Measurements from ENCODE around the gene C1QTNF1. TPM values are rescaled to one million over a fixed set of nuclear protein-coding genes. Genes with fewer than 3 reads are reported as not detected.
"Not testable (repeated sequence)": the region's sequence is repeated elsewhere in the genome, so short reads cannot be mapped to it uniquely, and the experiment has no call there.

C1QTNF1 gene
- total RNA-seq, 2 experiments from 2014 or later, result not detected

DNA sequence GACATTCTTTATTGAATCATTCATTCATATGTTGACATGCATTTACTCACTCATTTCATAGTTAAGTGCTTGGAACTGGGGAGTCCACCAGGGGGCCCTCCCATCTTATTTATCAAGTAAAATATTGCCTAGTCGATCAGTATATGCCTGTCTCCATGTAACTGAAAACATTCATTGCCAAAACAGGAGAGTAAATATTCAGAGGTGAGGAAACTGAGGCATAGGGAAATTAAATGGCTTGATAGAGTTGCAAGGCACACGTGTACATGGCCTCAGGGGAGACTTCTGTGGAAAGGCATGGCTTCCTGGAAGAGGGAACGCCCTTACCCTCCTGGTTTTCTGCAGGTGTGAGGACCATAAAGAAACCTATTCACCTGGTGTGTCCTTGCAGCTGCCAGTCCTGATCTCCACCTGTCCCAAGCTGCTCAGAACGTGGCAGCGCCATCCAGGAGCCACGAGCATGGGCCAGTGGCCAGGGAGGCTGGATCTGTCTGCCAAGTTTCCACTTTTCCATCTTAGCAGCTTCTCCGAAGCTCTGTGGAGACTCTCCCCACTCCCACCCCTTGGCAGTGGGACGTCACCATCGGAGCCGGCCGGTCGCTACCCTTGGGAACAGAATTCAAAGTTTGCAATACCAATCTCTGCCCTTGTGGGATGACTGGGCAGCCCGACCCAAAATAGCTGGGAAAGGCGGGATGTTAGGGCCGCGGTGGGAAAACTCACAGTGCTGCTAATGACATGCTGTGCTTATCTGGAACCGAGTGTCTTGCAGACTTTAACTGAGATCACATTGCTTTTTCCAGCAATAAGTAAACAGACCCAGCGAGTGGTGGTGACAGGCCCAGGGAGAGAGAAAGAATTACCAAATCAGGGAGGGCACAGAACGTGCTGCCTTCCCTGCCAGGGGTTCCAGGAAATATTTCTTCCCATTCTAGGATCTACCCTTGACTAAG is 4.1 kb upstream of the C1QTNF1 start:
- intact Hi-C loops (cut with DNase I, micrococcal nuclease), result loop anchor here (1.0 to 2.0 kb wide), 2 partner anchors 22 to 373 kb away; no protein-coding TSS in a partner anchor
- H3K9me3 ChIP-seq (ENCODE audit: control insufficient read depth in 1 of 2, insufficient read depth in 1 of 2, low read length in 2 of 2), result peaks cover 0 to 5% of the 10 kb centered on the region in 2 experiments
- no peak overlapping the region for H3K27ac ChIP-seq (ENCODE audit: low read depth in 1 of 2, low read length in 2 of 2)
- H3K27me3 ChIP-seq (ENCODE audit: control insufficient read depth in 1 of 2, insufficient read depth in 2 of 2, low read length in 2 of 2), result peaks cover 11 to 15% of the 10 kb centered on the region in 2 experiments
- no peaks in the 10 kb centered on the region for H3K36me3 ChIP-seq (ENCODE audit: insufficient read depth, low read length)
- ChIA-PET POLR2A (no interaction called here), CTCF (no interaction called here)
- H3K9me3 Mint-ChIP-seq, result no peaks in the 10 kb centered on the region
- TF ChIP-seq, protein P1, sequence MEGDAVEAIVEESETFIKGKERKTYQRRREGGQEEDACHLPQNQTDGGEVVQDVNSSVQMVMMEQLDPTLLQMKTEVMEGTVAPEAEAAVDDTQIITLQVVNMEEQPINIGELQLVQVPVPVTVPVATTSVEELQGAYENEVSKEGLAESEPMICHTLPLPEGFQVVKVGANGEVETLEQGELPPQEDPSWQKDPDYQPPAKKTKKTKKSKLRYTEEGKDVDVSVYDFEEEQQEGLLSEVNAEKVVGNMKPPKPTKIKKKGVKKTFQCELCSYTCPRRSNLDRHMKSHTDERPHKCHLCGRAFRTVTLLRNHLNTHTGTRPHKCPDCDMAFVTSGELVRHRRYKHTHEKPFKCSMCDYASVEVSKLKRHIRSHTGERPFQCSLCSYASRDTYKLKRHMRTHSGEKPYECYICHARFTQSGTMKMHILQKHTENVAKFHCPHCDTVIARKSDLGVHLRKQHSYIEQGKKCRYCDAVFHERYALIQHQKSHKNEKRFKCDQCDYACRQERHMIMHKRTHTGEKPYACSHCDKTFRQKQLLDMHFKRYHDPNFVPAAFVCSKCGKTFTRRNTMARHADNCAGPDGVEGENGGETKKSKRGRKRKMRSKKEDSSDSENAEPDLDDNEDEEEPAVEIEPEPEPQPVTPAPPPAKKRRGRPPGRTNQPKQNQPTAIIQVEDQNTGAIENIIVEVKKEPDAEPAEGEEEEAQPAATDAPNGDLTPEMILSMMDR (IDR thresholded peaks at IDR 0.05), result peak; percentile 67
- peaks cover 8% of the 10 kb centered on the region for H3K4me1 Mint-ChIP-seq (ENCODE audit: low read depth)
- H3K27ac Mint-ChIP-seq, result no peak overlapping the region
- H3K27me3 Mint-ChIP-seq, result peaks cover 41% of the 10 kb centered on the region
- H3K4me1 ChIP-seq (ENCODE audit: insufficient read depth, low read length), result peaks cover 15% of the 10 kb centered on the region
- H3K36me3 Mint-ChIP-seq (ENCODE audit: low read depth), result no peaks in the 10 kb centered on the region
- peak overlapping the region; percentile 18 for H3K4me3 Mint-ChIP-seq
- ATAC-seq (ENCODE audit: poor library complexity) (peak; percentile 56), DNase-seq (peak in 13 of 14 experiments; percentile 26 to 74 (median 39))
- H3K4me3 ChIP-seq (ENCODE audit: low read length), result no peak overlapping the region

DNA sequence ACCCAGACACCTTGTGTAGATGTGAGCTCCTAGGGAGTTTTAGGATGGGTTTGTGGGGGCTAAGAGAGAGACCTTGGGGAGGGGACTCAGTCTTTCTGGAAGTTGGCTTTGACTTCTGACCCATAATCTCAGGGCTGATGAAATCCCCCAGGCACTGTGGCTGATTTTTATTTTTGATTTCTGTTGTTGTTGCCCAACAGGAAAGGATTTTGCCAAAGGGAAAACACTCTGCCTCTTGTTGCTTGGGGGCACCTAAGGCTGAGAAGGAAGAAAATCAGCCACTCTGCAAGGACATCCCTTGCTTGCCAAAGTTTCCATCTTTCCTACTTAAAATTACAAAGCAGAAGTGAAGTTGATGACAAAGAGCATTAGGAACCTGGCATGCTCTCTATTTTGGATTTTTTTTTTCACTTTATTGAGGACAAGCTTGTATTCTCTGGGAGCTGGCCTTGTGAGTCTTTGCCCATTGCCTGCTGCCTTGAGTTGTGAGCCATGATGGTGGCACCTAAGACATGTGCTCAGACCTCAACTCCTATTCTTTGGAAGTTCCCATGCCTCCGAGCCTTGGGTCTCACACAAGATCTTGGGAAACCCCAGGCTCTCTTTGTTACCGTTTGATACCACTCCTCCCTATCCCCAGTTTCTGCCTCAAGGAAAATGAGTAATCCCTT is 3.2 kb upstream of the C1QTNF1 start:
- ATAC-seq (ENCODE audit: poor library complexity) (no peak), DNase-seq (no peak)
- H3K36me3 Mint-ChIP-seq (ENCODE audit: low read depth), result no peaks in the 10 kb centered on the region
- ChIA-PET CTCF (no interaction called here), POLR2A (no interaction called here)
- Histone ChIP-seq H3K27me3 (ENCODE audit: control insufficient read depth in 1 of 2, insufficient read depth in 2 of 2, low read length in 2 of 2) (peaks cover 17 to 20% of the 10 kb centered on the region in 2 experiments), H3K36me3 (ENCODE audit: insufficient read depth, low read length) (no peaks in the 10 kb centered on the region), H3K27ac (ENCODE audit: low read depth in 1 of 2, low read length in 2 of 2) (no peak overlapping the region), H3K4me3 (ENCODE audit: low read length) (no peak overlapping the region), H3K9me3 (ENCODE audit: control insufficient read depth in 1 of 2, insufficient read depth in 1 of 2, low read length in 2 of 2) (peaks cover 0 to under 1% of the 10 kb centered on the region in 2 experiments), H3K4me1 (ENCODE audit: insufficient read depth, low read length) (peaks cover 18% of the 10 kb centered on the region)
- H3K9me3 Mint-ChIP-seq, result no peaks in the 10 kb centered on the region
- H3K27me3 Mint-ChIP-seq, result peaks cover 49% of the 10 kb centered on the region
- intact Hi-C loops (cut with DNase I, micrococcal nuclease), result loop anchor here in 1 of 2 experiments (2.0 kb wide), 1 partner anchor 372 kb away; no protein-coding TSS in a partner anchor
- TF ChIP-seq, protein P1 (IDR thresholded peaks at IDR 0.05), result no peak
- no peak overlapping the region for H3K4me3 Mint-ChIP-seq
- no peak overlapping the region for H3K27ac Mint-ChIP-seq
- peaks cover 8% of the 10 kb centered on the region for H3K4me1 Mint-ChIP-seq (ENCODE audit: low read depth)

DNA sequence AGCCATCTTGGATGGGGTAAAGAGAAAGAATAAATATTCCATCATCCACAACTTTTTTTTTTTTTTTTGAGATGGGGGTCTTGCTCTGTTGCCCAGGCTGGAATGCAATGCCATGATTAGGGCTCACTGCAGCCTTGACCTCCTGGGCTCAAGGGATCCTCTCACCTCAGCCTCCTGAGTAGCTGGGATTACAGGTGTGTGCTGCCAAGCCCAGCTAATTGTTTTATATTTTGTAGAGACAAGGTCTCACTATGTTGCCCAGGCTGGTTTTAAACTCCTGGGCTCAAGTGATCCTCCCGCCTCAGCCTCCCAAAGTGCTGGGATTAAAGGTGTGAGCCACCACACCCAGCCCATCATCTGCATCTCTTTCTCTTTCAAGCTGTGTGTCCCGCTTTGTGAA is 2.0 kb upstream of the C1QTNF1 start:
- H3K27ac Mint-ChIP-seq; H3K36me3 ChIP-seq (ENCODE audit: insufficient read depth, low read length); DNase-seq; H3K9me3 ChIP-seq (ENCODE audit: control insufficient read depth in 1 of 2, insufficient read depth in 1 of 2, low read length in 2 of 2); H3K4me3 Mint-ChIP-seq; H3K27ac ChIP-seq (ENCODE audit: low read depth in 1 of 2, low read length in 2 of 2); H3K4me3 ChIP-seq (ENCODE audit: low read length); H3K36me3 Mint-ChIP-seq (ENCODE audit: low read depth); ATAC-seq (ENCODE audit: poor library complexity); H3K9me3 Mint-ChIP-seq; POLR2A ChIA-PET; H3K4me1 Mint-ChIP-seq (ENCODE audit: low read depth); CTCF ChIA-PET: not testable (repeated sequence)
- H3K27me3 ChIP-seq (ENCODE audit: control insufficient read depth in 1 of 2, insufficient read depth in 2 of 2, low read length in 2 of 2), result peaks cover 20 to 22% of the 10 kb centered on the region in 2 experiments
- H3K27me3 Mint-ChIP-seq, result peaks cover 52% of the 10 kb centered on the region
- H3K4me1 ChIP-seq (ENCODE audit: insufficient read depth, low read length), result peaks cover 18% of the 10 kb centered on the region
- intact Hi-C loops (cut with DNase I, micrococcal nuclease), result loop anchor here in 1 of 2 experiments (2.0 kb wide), 1 partner anchor 371 kb away; no protein-coding TSS in a partner anchor

All from CD4-positive, alpha-beta T cell (primary cell).